Measurements from ENCODE around the gene RGS18.

DNA sequence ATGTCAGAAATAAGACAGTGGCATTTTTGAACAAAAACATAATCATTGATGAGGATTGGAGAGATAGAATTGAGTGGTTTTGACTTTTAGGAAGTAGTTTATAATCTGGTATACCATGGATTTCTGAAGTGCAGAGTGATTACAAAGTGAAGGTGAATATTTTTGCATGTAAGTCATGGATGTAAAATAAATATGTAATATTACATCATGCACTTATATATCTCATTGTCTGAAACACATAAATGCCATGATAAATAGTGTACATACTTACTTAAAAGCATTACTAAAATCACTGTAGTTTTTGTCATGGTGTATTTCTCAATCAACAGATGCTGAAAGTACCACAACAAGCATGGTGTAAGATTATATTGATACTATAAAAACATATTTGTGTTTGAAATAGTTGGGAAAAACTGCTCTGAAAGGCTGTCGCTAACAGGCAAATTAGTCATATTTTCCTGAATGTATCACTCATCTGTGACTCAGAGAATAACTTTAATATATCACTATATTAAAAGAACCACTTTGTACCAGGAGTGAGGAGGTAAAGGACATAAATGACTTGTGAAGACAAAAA, 24.8 kb upstream of the RGS18 start:
- no peak for TF ChIP-seq POLR2A (conservative IDR thresholded peaks at IDR 0.05)
- no peak for TF ChIP-seq SPI1 (IDR thresholded peaks at IDR 0.05; ENCODE audit: borderline replicate concordance, low read depth, low read length)
- TF ChIP-seq ZNF77 (CRISPR knock-in tag; IDR thresholded peaks at IDR 0.05), result no peak
- no peak for TF ChIP-seq MEIS2 (IDR thresholded peaks at IDR 0.05; ENCODE audit: partially characterized antibody)
- TF ChIP-seq LARP7 (IDR thresholded peaks at IDR 0.05), result no peak
- TF ChIP-seq KLF1 (tag; IDR thresholded peaks at IDR 0.05), result no peak
- no peak for TF ChIP-seq TCF7 (IDR thresholded peaks at IDR 0.05; ENCODE audit: borderline replicate concordance)
- no peak for TF ChIP-seq SIN3A (IDR thresholded peaks at IDR 0.05; ENCODE audit: borderline replicate concordance in 2 of 2, control insufficient read depth in 1 of 2, low read depth in 2 of 2, low read length in 2 of 2)
- TF ChIP-seq, protein P1, sequence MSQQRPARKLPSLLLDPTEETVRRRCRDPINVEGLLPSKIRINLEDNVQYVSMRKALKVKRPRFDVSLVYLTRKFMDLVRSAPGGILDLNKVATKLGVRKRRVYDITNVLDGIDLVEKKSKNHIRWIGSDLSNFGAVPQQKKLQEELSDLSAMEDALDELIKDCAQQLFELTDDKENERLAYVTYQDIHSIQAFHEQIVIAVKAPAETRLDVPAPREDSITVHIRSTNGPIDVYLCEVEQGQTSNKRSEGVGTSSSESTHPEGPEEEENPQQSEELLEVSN (IDR thresholded peaks at IDR 0.05; ENCODE audit: borderline replicate concordance in 1 of 2, extremely low read depth in 1 of 2, insufficient read depth in 1 of 2, insufficient read length in 1 of 2, low read depth in 1 of 2, low read length in 1 of 2, poor library complexity in 1 of 2, severe bottlenecking in 1 of 2), result no peak
- no peak for TF ChIP-seq CHD2 (IDR thresholded peaks at IDR 0.05; ENCODE audit: low read depth, low read length)
